Measurements from ENCODE around the gene GALNT2.

Gene GALNT2

DNA sequence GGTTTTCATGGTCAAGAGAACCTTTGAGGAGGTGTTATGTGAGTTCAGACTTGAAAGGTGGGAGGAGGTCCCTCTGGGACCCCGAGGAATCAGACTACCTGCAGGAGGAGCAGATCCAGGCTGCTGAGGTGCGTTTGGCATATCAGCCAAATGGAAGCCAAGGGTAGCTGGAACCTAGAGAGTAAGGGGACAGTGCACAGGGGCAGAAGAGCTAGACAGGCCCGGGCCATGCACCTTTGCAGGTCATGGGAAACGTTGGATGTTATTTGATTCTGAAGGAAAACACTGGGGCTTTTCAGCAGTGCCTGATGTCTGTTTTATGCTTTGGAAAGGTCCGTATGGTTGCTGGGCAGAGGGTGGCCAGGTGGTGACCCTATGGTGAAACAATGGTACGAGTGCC, 189.9 kb downstream of the GALNT2 start:
- no peaks in the 10 kb centered on the region for H3K9me3 ChIP-seq (ENCODE audit: control insufficient read depth in 5 of 5, low read length in 5 of 5)
- no peak overlapping the region for H3K27ac ChIP-seq (ENCODE audit: low read depth, low read length)
- H3K36me3 ChIP-seq (ENCODE audit: control insufficient read depth in 5 of 5, insufficient read depth in 5 of 5, low read length in 5 of 5) = peaks cover 3 to 59% (median 37%) of the 10 kb centered on the region in 5 donors

DNA sequence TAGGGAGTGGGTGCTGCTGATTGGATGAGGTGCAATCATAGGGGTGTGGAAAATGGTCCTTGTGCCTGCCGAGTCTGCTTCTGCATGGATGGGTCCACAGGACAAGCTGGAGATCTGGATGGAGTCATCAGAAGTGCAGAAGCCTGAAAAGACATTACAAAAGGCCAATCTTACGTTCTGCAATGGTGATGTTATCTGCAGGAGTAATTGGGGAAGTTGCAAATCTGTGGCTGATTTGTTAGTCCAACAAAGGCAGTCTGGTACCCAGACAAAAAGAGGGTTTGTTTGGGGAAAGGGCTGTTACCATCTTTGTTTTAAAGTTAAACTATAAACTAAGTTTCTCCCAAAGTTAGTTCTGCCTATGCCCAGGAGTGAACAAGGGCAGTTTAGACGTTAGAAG, 192.6 kb downstream of the GALNT2 start:
- no peak overlapping the region for H3K9ac ChIP-seq (ENCODE audit: low read length in 5 of 5)

More for the DNA sequence above, 189.9 kb downstream of the GALNT2 start:
- Histone ChIP-seq H3K9ac (ENCODE audit: low read length in 5 of 5) (no peak overlapping the region), H3K4me1 (ENCODE audit: control insufficient read depth in 5 of 5, insufficient read depth in 5 of 5, low read length in 5 of 5) (no peaks in the 10 kb centered on the region), H3K27me3 (ENCODE audit: control insufficient read depth in 5 of 5, insufficient read depth in 4 of 5, low read length in 5 of 5) (no peaks in the 10 kb centered on the region), H3K4me3 (ENCODE audit: low read depth in 1 of 5, low read length in 5 of 5) (no peak overlapping the region)

DNA sequence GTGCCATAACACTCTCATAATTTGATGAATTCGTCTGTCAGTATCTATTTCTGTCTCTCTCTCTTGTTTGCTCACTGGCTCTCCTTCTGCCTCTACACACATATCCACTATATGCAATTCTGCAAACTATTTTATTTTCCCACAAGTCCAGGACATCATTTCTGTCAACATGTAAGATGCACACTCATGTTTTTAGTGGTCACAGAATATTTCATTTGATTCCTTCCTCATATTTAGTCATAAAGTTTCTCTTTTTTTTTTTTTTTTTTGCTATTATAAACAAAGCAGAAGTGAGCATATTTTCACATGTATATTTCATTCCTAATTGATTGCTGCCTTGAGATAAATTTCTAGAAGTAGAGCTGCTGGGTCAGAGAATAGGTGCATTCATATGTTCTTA, 193.8 kb downstream of the GALNT2 start:
- H3K4me1 ChIP-seq (ENCODE audit: control insufficient read depth in 5 of 5, insufficient read depth in 5 of 5, low read length in 5 of 5) = peaks cover 0 to 1% (median 0%) of the 10 kb centered on the region in 5 donors
- H3K36me3 ChIP-seq (ENCODE audit: control insufficient read depth in 5 of 5, insufficient read depth in 5 of 5, low read length in 5 of 5) = peaks cover 0 to 64% (median 52%) of the 10 kb centered on the region in 5 donors
- no peak overlapping the region for H3K9ac ChIP-seq (ENCODE audit: low read length in 5 of 5)
- H3K4me3 ChIP-seq (ENCODE audit: low read depth in 1 of 5, low read length in 5 of 5) = no peak overlapping the region
- no peak overlapping the region for H3K27ac ChIP-seq (ENCODE audit: low read depth, low read length)
- H3K27me3 ChIP-seq (ENCODE audit: control insufficient read depth in 5 of 5, insufficient read depth in 4 of 5, low read length in 5 of 5) = no peaks in the 10 kb centered on the region
- no peaks in the 10 kb centered on the region for H3K9me3 ChIP-seq (ENCODE audit: control insufficient read depth in 5 of 5, low read length in 5 of 5)

More for the DNA sequence above, 192.6 kb downstream of the GALNT2 start:
- H3K27ac ChIP-seq (ENCODE audit: low read depth, low read length) = no peak overlapping the region
- H3K9me3 ChIP-seq (ENCODE audit: control insufficient read depth in 5 of 5, low read length in 5 of 5) = no peaks in the 10 kb centered on the region
- H3K4me1 ChIP-seq (ENCODE audit: control insufficient read depth in 5 of 5, insufficient read depth in 5 of 5, low read length in 5 of 5) = no peaks in the 10 kb centered on the region
- H3K36me3 ChIP-seq (ENCODE audit: control insufficient read depth in 5 of 5, insufficient read depth in 5 of 5, low read length in 5 of 5) = peaks cover under 1 to 64% (median 53%) of the 10 kb centered on the region in 5 donors
- H3K27me3 ChIP-seq (ENCODE audit: control insufficient read depth in 5 of 5, insufficient read depth in 4 of 5, low read length in 5 of 5) = no peaks in the 10 kb centered on the region
- no peak overlapping the region for H3K4me3 ChIP-seq (ENCODE audit: low read depth in 1 of 5, low read length in 5 of 5)

DNA sequence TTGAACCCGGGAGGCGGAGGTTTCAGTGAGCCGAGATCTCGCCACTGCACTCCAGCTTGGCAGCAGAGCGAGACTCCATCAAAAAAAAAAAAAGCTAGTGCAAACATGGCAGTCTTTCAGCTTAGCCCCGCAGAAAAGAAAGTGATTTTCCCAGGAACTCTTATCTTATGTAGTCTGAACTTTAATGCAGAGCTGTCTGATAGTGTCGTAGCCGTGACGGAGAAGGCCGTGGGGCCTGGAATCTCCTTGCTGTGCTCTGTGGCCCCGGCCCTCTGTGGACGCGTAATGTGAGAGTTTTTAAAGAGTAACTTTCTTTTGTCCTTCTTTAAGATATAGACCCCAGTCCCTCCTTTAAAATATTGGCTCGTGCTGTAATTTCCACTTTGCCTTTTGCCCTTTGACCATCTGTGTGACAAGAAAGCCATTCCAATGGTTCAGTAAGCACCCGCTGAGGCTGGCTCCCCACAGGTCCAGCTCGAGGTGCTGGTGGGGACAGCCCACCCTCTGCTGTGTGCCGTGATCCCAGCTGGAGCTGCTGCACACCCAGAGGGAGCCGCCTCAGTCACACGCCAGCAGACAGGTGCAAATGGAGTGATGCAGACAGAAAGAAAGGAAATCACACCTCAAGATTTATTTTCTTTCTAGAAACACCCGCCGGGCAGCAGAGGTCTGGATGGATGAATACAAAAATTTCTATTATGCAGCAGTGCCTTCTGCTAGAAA, 195.1 kb downstream of the GALNT2 start:
- Histone ChIP-seq H3K27me3 (ENCODE audit: control insufficient read depth in 5 of 5, insufficient read depth in 4 of 5, low read length in 5 of 5) (no peaks in the 10 kb centered on the region), H3K4me3 (ENCODE audit: low read depth in 1 of 5, low read length in 5 of 5) (no peak overlapping the region), H3K4me1 (ENCODE audit: control insufficient read depth in 5 of 5, insufficient read depth in 5 of 5, low read length in 5 of 5) (peaks cover 0 to 7% (median 0%) of the 10 kb centered on the region in 5 donors), H3K36me3 (ENCODE audit: control insufficient read depth in 5 of 5, insufficient read depth in 5 of 5, low read length in 5 of 5) (peaks cover 0 to 65% (median 51%) of the 10 kb centered on the region in 5 donors), H3K9me3 (ENCODE audit: control insufficient read depth in 5 of 5, low read length in 5 of 5) (no peaks in the 10 kb centered on the region), H3K27ac (ENCODE audit: low read depth, low read length) (no peak overlapping the region), H3K9ac (ENCODE audit: low read length in 5 of 5) (no peak overlapping the region)

GRCh38 chr1:230262867-230263567, 196.0 kb downstream of the GALNT2 start:
- Histone ChIP-seq H3K4me1 (ENCODE audit: control insufficient read depth in 5 of 5, insufficient read depth in 5 of 5, low read length in 5 of 5) (peaks cover 0 to 7% (median 0%) of the 10 kb centered on the region in 5 donors), H3K9ac (ENCODE audit: low read length in 5 of 5) (no peak overlapping the region), H3K9me3 (ENCODE audit: control insufficient read depth in 5 of 5, low read length in 5 of 5) (no peaks in the 10 kb centered on the region), H3K36me3 (ENCODE audit: control insufficient read depth in 5 of 5, insufficient read depth in 5 of 5, low read length in 5 of 5) (peaks cover 0 to 66% (median 48%) of the 10 kb centered on the region in 5 donors), H3K27ac (ENCODE audit: low read depth, low read length) (no peak overlapping the region), H3K27me3 (ENCODE audit: control insufficient read depth in 5 of 5, insufficient read depth in 4 of 5, low read length in 5 of 5) (no peaks in the 10 kb centered on the region), H3K4me3 (ENCODE audit: low read depth in 1 of 5, low read length in 5 of 5) (no peak overlapping the region)

DNA sequence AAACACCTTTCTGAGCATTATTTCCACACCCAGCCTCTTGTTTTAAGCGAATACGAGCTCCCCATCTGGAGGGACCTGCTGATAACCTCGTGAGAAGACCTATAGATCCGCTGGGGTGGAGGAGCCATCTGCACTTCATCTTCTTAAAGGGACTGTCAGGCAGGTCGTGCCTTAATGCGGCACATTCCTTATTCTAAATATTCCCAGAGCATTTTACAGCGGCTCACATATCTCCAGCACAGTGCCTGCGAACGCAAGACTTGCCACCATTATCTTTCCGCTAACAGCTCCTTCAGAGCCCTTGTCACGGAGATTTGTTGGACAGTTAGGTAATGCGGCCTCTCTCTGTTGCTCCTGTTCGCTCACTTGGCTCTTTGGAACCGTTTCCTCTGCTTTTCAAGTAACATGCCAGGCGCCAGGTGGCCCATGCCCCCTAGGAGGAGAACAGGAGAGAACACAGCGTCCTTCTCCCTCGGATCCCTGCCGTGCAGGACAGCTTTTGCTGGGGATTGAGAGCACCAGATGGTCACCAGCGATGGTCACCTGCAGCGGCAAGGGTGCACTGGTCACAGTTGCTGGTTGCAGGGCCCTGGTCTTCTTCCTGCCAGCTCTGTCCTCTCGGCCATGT, 196.6 kb downstream of the GALNT2 start:
- peaks cover under 1 to 9% (median 3%) of the 10 kb centered on the region in 5 donors for H3K4me1 ChIP-seq (ENCODE audit: control insufficient read depth in 5 of 5, insufficient read depth in 5 of 5, low read length in 5 of 5)
- H3K9ac ChIP-seq (ENCODE audit: low read length in 5 of 5) = no peak overlapping the region
- H3K4me3 ChIP-seq (ENCODE audit: low read depth in 1 of 5, low read length in 5 of 5) = no peak overlapping the region
- no peak overlapping the region for H3K27ac ChIP-seq (ENCODE audit: low read depth, low read length)
- no peaks in the 10 kb centered on the region for H3K27me3 ChIP-seq (ENCODE audit: control insufficient read depth in 5 of 5, insufficient read depth in 4 of 5, low read length in 5 of 5)
- H3K36me3 ChIP-seq (ENCODE audit: control insufficient read depth in 5 of 5, insufficient read depth in 5 of 5, low read length in 5 of 5) = peaks cover 0 to 66% (median 48%) of the 10 kb centered on the region in 5 donors
- H3K9me3 ChIP-seq (ENCODE audit: control insufficient read depth in 5 of 5, low read length in 5 of 5) = no peaks in the 10 kb centered on the region

DNA sequence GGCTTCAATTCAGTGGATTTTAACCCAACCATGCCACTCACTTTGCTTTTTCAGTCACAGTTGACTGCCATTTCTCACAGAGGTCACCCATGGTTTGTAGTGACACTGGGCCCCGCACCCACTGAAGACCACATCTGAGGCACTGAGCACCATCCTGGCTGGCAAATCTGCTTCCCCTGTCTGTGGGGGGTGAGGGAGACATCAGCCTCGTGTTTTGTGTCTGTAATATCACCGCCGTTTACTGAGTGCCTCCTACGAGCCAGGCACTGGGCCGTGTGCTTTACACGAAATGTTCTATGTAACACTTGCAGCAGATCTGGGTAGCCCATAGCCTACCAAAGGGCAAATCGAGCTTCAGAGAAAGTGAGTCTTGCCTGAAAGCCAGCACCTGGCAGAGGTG, 197.3 kb downstream of the GALNT2 start:
- Histone ChIP-seq H3K9ac (ENCODE audit: low read length in 5 of 5) (no peak overlapping the region), H3K27me3 (ENCODE audit: control insufficient read depth in 5 of 5, insufficient read depth in 4 of 5, low read length in 5 of 5) (no peaks in the 10 kb centered on the region), H3K36me3 (ENCODE audit: control insufficient read depth in 5 of 5, insufficient read depth in 5 of 5, low read length in 5 of 5) (peaks cover 0 to 64% (median 47%) of the 10 kb centered on the region in 5 donors), H3K9me3 (ENCODE audit: control insufficient read depth in 5 of 5, low read length in 5 of 5) (no peaks in the 10 kb centered on the region), H3K27ac (ENCODE audit: low read depth, low read length) (no peak overlapping the region), H3K4me3 (ENCODE audit: low read depth in 1 of 5, low read length in 5 of 5) (no peak overlapping the region), H3K4me1 (ENCODE audit: control insufficient read depth in 5 of 5, insufficient read depth in 5 of 5, low read length in 5 of 5) (peaks cover 3 to 12% (median 6%) of the 10 kb centered on the region in 5 donors)

DNA sequence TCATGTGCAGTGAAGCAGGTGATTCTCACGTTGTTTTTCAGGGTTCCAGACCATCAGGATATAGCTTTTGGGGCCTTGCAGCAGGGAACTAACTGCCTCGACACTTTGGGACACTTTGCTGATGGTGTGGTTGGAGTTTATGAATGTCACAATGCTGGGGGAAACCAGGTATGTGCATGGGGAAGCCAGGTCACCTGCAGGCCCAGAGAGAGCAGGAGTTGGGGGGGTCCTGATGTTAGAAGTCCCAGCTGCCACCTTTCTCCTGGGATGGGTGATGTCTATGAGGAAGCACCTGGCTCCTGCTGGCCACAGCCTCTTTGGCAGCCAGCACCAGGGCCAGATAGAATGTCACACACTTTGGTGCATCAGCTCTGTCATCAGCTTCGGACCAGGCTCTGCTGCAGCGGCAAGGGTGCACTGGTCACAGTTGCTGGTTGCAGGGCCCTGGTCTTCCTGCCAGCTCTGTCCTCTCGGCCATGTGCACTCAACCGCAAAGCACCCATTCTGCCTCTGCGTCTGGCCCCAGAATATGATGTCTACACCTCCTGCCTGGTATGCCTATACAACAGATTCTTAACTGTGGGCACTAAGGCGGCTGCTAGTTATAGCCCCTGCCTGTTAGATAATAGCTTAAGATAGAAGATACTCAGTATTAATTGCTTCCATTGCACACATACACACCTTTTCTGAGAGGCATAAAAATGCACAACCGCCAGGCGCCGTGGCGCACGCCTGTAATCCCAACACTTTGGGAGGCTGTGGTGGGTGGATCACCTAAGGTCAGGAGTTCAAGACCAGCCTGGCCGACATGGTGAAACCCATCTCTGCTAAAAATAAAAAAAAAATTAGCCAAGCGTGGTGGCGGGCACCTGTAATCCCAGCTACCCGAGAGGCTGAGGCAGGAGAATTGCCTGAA, 198.4 kb downstream of the GALNT2 start:
- Histone ChIP-seq H3K36me3 (ENCODE audit: control insufficient read depth in 5 of 5, insufficient read depth in 5 of 5, low read length in 5 of 5) (peaks cover 0 to 60% (median 44%) of the 10 kb centered on the region in 5 donors), H3K9ac (ENCODE audit: low read length in 5 of 5) (no peak overlapping the region), H3K27ac (ENCODE audit: low read depth, low read length) (no peak overlapping the region), H3K27me3 (ENCODE audit: control insufficient read depth in 5 of 5, insufficient read depth in 4 of 5, low read length in 5 of 5) (no peaks in the 10 kb centered on the region), H3K4me3 (ENCODE audit: low read depth in 1 of 5, low read length in 5 of 5) (no peak overlapping the region), H3K4me1 (ENCODE audit: control insufficient read depth in 5 of 5, insufficient read depth in 5 of 5, low read length in 5 of 5) (peaks cover 3 to 12% (median 10%) of the 10 kb centered on the region in 5 donors), H3K9me3 (ENCODE audit: control insufficient read depth in 5 of 5, low read length in 5 of 5) (no peaks in the 10 kb centered on the region)

- H3K36me3 ChIP-seq (ENCODE audit: control insufficient read depth in 5 of 5, insufficient read depth in 5 of 5, low read length in 5 of 5) = peaks cover 0 to 66% (median 44%) of the 10 kb centered on the region in 5 donors
- no peak overlapping the region for H3K4me3 ChIP-seq (ENCODE audit: low read depth in 1 of 5, low read length in 5 of 5)
- H3K27me3 ChIP-seq (ENCODE audit: control insufficient read depth in 5 of 5, insufficient read depth in 4 of 5, low read length in 5 of 5) = no peaks in the 10 kb centered on the region
- H3K9ac ChIP-seq (ENCODE audit: low read length in 5 of 5) = no peak overlapping the region
- H3K4me1 ChIP-seq (ENCODE audit: control insufficient read depth in 5 of 5, insufficient read depth in 5 of 5, low read length in 5 of 5) = peaks cover 4 to 19% (median 12%) of the 10 kb centered on the region in 5 donors
- peak overlapping the region; percentile 37 for H3K27ac ChIP-seq (ENCODE audit: low read depth, low read length)
- H3K9me3 ChIP-seq (ENCODE audit: control insufficient read depth in 5 of 5, low read length in 5 of 5) = no peaks in the 10 kb centered on the region
Measured at GRCh38 chr1:230266456-230266855, 199.4 kb downstream of the GALNT2 start.

Data from subcutaneous abdominal adipose tissue (tissue), 5 donors.